ENCODE data around the gene MS4A3.

The MS4A3 gene

GRCh38 chr11:60111793-60112192, 55.3 kb downstream of the MS4A3 start:
- no peaks in the 10 kb centered on the region for H3K36me3 ChIP-seq (ENCODE audit: insufficient read depth)
- no peaks in the 10 kb centered on the region for H3K4me1 ChIP-seq (ENCODE audit: low read depth, poor library complexity, severe bottlenecking)
- H3K4me2 ChIP-seq, result no peak overlapping the region
- no peak overlapping the region for H3K4me3 ChIP-seq (IDR thresholded peaks at IDR 0.05; ENCODE audit: insufficient read depth, low read depth, low read length)
- no peaks in the 10 kb centered on the region for H3K27me3 ChIP-seq (ENCODE audit: insufficient read depth, low read depth)
- H3K9ac ChIP-seq, result no peak overlapping the region
- no peaks in the 10 kb centered on the region for H3K79me2 ChIP-seq (ENCODE audit: insufficient read depth, low read depth)
- no peak overlapping the region for H3K27ac ChIP-seq
- no peaks in the 10 kb centered on the region for H4K20me1 ChIP-seq (ENCODE audit: insufficient read depth)
- TF ChIP-seq CTCF (conservative IDR thresholded peaks at IDR 0.05; ENCODE audit: low read depth, low read length), result no peak
- H2AFZ ChIP-seq (ENCODE audit: low read depth), result no peak overlapping the region

- Histone ChIP-seq H2AFZ (ENCODE audit: low read depth) (no peak overlapping the region), H3K36me3 (ENCODE audit: insufficient read depth) (no peaks in the 10 kb centered on the region), H3K4me1 (ENCODE audit: low read depth, poor library complexity, severe bottlenecking) (no peaks in the 10 kb centered on the region), H3K79me2 (ENCODE audit: insufficient read depth, low read depth) (no peaks in the 10 kb centered on the region), H3K4me2 (no peak overlapping the region), H3K4me3 (IDR thresholded peaks at IDR 0.05; ENCODE audit: insufficient read depth, low read depth, low read length) (no peak overlapping the region), H3K27ac (no peak overlapping the region), H3K9ac (no peak overlapping the region), H3K27me3 (ENCODE audit: insufficient read depth, low read depth) (no peaks in the 10 kb centered on the region), H4K20me1 (ENCODE audit: insufficient read depth) (no peaks in the 10 kb centered on the region)
- TF ChIP-seq CTCF (conservative IDR thresholded peaks at IDR 0.05; ENCODE audit: low read depth, low read length), result no peak
These were observed 60.7 kb downstream of the MS4A3 start for GRCh38 chr11:60116996-60117790.

- H3K27ac ChIP-seq, result no peak overlapping the region
- no peaks in the 10 kb centered on the region for H3K36me3 ChIP-seq (ENCODE audit: insufficient read depth)
- no peak overlapping the region for H3K4me3 ChIP-seq (IDR thresholded peaks at IDR 0.05; ENCODE audit: insufficient read depth, low read depth, low read length)
- H4K20me1 ChIP-seq (ENCODE audit: insufficient read depth), result no peaks in the 10 kb centered on the region
- H2AFZ ChIP-seq (ENCODE audit: low read depth), result no peak overlapping the region
- no peak for TF ChIP-seq CTCF (conservative IDR thresholded peaks at IDR 0.05; ENCODE audit: low read depth, low read length)
- no peak overlapping the region for H3K4me2 ChIP-seq
- no peaks in the 10 kb centered on the region for H3K79me2 ChIP-seq (ENCODE audit: insufficient read depth, low read depth)
- no peaks in the 10 kb centered on the region for H3K4me1 ChIP-seq (ENCODE audit: low read depth, poor library complexity, severe bottlenecking)
- H3K9ac ChIP-seq, result no peak overlapping the region
- H3K27me3 ChIP-seq (ENCODE audit: insufficient read depth, low read depth), result no peaks in the 10 kb centered on the region
These were observed 61.9 kb downstream of the MS4A3 start for GRCh38 chr11:60118338-60118737.

DNA sequence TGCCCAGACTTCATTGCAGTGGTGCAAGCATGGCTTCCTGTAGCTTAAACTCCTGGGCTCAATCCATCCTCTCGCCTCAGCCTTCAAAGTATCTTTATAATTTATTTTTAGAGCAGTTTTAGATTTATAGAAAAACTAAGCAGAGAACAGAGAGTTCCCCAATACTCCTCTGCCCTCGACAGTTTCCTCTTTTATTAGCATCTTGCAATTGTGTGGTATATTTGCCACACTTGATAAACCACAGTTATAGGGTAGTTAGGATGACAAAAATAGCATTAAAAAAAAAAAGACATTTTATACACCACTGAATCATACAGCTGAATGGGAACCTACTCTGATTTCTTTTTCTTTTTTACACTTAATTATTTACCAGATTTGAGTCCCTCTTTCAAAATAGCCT, 63.2 kb downstream of the MS4A3 start:
- H3K79me2 ChIP-seq (ENCODE audit: insufficient read depth, low read depth), result no peaks in the 10 kb centered on the region
- H3K9ac ChIP-seq, result no peak overlapping the region
- no peak for TF ChIP-seq CTCF (conservative IDR thresholded peaks at IDR 0.05; ENCODE audit: low read depth, low read length)
- no peak overlapping the region for H3K27ac ChIP-seq
- no peak overlapping the region for H2AFZ ChIP-seq (ENCODE audit: low read depth)
- H3K4me3 ChIP-seq (IDR thresholded peaks at IDR 0.05; ENCODE audit: insufficient read depth, low read depth, low read length), result no peak overlapping the region
- no peaks in the 10 kb centered on the region for H3K36me3 ChIP-seq (ENCODE audit: insufficient read depth)
- H3K4me2 ChIP-seq, result no peak overlapping the region
- no peaks in the 10 kb centered on the region for H3K27me3 ChIP-seq (ENCODE audit: insufficient read depth, low read depth)
- H3K4me1 ChIP-seq (ENCODE audit: low read depth, poor library complexity, severe bottlenecking), result no peaks in the 10 kb centered on the region
- no peaks in the 10 kb centered on the region for H4K20me1 ChIP-seq (ENCODE audit: insufficient read depth)
